GM18505 (cell line): ENCODE results near the gene FGF2.

Experiments used
- ATAC-seq: cut with Tn5 transposase; IDR thresholded peaks from one replicate; pipeline ENCODE4 v1.9.1; 2021; ENCODE audit not compliant: unreplicated experiment
- POLR2A ChIP-seq: IDR thresholded peaks from 4 replicates; pipeline ENCODE4 v1.6.1; 2011; ENCODE audit warnings: borderline replicate concordance; ENCODE audit not compliant: insufficient read depth, insufficient read length; ENCODE audit errors: extremely low read depth

FGF2 gene

GRCh38 chr4:122875949-122876348 lies 49.3 kb downstream of the FGF2 start:
- ATAC-seq, result no peak

GRCh38 chr4:122876456-122876855 lies 49.8 kb downstream of the FGF2 start:
- ATAC-seq, result no peak
- no peak for TF ChIP-seq POLR2A

More at GRCh38 chr4:122875949-122876348, 49.3 kb downstream of the FGF2 start:
- no peak for TF ChIP-seq POLR2A

DNA sequence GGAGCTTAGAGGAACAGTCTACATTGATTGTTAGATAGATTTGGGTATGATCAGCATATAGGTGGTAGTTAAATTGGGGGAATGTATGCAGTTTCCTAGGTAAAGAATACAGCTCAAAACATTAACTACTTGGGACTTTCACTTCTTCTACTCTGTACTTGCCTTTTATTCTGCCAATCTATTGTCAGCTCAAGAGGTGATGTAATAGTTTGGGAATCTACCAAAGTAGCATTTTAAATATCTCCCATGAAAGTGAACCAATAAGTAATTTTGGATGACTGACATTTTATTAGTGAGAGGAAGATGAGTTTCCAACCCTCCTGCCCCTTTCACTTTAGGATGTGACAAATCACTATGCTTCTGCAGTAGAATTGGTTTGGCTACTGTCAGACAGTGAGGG lies 52.4 kb downstream of the FGF2 start:
- no peak for TF ChIP-seq POLR2A
- ATAC-seq, result no peak

DNA sequence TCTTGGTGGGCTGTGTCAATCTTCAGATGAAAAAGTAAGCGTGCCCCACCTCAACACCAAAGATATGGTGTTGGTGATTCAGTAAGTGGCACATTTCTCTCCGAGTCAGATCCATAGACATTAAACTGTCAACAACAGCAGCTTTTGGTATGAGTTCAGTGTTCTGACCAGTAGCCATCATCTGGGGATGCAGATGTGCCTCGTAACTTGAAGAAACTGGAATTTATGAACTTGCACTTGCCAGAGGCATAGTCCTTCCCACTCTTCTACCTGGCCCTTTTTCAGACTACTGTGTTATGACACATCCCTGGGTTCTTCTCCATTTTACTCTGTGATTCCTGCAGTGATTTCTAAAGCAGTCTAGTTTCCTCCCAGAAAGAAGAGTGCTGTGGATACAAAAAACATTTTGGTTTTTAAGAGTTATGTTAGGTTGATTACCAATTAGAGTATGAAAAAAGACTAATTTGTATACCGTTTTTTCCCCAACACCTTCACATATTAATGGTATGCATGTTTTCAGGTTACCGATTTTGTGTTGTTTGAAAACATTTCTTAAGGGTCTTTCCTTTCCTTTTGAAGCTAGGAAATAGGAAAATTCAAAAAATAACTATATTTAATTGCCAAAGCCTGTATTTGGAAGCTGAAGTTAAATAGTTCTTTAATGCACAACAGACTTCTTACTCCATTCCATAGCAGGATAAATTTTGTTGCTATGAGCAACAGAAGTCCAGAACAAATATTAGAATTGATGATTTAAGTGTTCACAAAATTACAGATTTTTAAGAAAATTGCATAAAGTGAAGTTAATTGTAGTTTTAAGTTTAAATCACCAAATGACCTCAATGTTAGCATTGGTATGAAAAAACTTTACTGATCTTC lies 56.5 kb downstream of the FGF2 start:
- ATAC-seq, result no peak
- no peak for TF ChIP-seq POLR2A

DNA sequence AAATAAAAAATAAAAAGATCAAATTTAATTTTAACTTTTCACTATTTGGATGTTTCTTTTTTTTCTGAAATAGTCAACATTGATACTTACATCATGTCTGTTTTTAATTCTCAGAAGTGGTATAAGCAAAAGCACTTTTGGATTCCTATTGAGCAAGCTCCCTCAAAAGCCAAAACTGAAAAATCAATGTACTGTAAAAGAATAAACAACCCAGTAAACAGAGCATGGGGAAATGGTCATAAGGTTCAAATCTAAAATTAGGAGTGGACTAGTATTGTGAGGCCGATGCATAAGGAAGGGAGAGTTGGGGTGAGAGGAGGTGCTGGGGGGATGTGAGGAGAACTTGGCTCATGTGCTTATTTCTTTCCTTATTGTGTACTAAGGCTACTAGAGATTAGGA lies 57.9 kb downstream of the FGF2 start:
- no peak for ATAC-seq
- no peak for TF ChIP-seq POLR2A

DNA sequence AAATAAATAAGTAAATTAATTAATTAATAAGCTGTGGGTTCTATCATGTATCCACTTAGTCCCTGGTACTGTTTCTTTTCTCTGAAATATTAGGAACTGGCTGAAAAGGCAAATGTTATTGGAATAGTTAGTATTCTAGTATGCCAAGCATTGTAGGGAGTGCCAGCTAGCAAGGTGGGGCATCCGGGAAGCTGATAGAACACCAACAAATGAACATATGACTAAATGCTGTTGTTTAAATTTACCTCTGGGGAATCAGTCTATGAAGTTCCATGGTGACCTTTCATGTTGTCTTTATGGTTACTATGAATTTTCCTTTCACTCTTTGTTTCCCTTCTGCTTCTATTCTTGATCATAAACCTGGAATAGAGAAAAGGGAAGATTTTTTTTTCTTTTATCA lies 63.1 kb downstream of the FGF2 start:
- TF ChIP-seq POLR2A, result no peak
- ATAC-seq, result no peak

DNA sequence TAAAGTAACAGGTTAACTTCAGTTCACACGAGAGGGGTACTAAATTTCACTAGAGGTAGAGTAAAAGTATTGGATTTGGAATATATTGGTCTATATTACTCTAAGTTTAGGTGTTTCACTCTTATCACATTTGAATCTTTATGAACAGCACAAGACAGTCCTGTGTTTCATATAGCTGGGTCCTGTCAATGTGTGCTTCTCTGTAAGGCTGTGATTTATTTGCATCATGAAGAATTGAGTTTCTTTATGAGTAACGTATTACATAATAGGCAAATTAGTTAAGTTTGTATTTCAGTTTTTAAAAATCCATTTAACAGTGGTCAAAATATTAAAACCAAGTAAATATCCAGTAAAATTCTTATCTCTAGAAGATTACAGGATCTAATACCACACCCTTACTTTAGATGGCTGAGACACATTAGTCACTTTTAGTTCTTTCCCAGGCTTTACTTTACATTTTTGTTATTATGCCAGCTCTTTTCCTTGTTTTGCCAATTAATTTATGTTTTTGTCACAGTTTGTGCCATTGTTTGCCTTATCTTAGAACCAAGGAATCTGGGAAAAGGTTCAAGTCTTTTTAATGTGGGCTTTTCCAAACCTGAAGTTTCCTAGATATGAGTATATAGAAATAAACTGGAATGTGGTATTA lies 63.6 kb downstream of the FGF2 start:
- ATAC-seq, result no peak
- no peak for TF ChIP-seq POLR2A

DNA sequence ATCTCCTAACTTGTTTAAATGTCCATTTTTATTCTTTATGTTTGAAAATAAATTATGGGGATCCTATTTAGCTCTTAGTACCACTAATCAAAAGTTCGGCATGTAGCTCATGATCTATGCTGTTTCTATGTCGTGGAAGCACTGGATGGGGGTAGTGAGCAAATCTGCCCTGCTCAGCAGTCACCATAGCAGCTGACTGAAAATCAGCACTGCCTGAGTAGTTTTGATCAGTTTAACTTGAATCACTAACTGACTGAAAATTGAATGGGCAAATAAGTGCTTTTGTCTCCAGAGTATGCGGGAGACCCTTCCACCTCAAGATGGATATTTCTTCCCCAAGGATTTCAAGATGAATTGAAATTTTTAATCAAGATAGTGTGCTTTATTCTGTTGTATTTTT lies 68.2 kb downstream of the FGF2 start:
- ATAC-seq, result no peak
- TF ChIP-seq POLR2A, result no peak

DNA sequence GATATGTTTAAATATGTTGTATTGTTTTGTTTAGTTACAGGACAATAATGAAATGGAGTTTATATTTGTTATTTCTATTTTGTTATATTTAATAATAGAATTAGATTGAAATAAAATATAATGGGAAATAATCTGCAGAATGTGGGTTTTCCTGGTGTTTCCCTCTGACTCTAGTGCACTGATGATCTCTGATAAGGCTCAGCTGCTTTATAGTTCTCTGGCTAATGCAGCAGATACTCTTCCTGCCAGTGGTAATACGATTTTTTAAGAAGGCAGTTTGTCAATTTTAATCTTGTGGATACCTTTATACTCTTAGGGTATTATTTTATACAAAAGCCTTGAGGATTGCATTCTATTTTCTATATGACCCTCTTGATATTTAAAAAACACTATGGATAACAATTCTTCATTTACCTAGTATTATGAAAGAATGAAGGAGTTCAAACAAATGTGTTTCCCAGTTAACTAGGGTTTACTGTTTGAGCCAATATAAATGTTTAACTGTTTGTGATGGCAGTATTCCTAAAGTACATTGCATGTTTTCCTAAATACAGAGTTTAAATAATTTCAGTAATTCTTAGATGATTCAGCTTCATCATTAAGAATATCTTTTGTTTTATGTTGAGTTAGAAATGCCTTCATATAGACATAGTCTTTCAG lies 68.8 kb downstream of the FGF2 start:
- TF ChIP-seq POLR2A, result no peak
- ATAC-seq, result no peak

- no peak for TF ChIP-seq POLR2A
- no peak for ATAC-seq
Observed at GRCh38 chr4:122896270-122896669, 69.6 kb downstream of the FGF2 start.

GRCh38 chr4:122898370-122899150 lies 71.9 kb downstream of the FGF2 start:
- no peak for ATAC-seq
- no peak for TF ChIP-seq POLR2A

DNA sequence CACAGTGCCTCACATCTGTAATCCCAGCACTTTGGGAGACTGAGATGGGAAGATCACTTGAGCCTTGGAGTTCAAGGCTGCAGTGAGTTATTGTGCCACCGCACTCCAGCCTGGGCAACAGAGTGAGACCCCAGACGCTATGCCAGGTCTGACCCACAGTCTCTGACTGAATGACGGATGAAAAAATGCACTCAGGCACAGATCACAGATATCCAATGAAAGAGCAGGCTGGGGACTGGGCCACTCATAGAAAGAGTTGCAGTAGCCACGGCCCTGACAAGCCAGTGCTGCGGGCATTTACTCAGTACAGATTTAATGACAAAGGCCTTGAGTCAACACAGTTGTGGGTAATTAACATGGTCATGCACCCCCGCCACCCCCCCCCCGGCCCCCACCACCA lies 73.1 kb downstream of the FGF2 start:
- no peak for ATAC-seq
- no peak for TF ChIP-seq POLR2A

GRCh38 chr4:122900314-122900713 lies 73.7 kb downstream of the FGF2 start:
- ATAC-seq, result no peak
- TF ChIP-seq POLR2A, result no peak
